RPMI7951 (cell line): Measurements from ENCODE around the gene PIRT. TPM values are rescaled to one million over a fixed set of nuclear protein-coding genes. Genes with fewer than 3 reads are reported as not detected.

Experiments
- DNase-seq: peaks from one replicate; pipeline ENCODE4 v3.0.0-alpha.2; 2012; ENCODE audit warnings: low read depth
- total RNA-seq: library from RNA; depleted of rRNA; stranded (reverse); fragments of >200 nt; shearing (Covaris generic); gene quantifications from 2 replicates; pipeline ENCODE4 v1.2.3, GENCODE V29; 2014; rRNA removed

The PIRT gene
- total RNA-seq, 1 experiment from 2014 or later, result not detected

GRCh38 chr17:10789694-10790271 is 48.1 kb downstream of the PIRT start:
- DNase-seq, result no peak

- no peak for DNase-seq
Measured at GRCh38 chr17:10787306-10788045, 50.4 kb downstream of the PIRT start.

GRCh38 chr17:10785295-10785694 is 52.6 kb downstream of the PIRT start:
- DNase-seq, result no peak

DNA sequence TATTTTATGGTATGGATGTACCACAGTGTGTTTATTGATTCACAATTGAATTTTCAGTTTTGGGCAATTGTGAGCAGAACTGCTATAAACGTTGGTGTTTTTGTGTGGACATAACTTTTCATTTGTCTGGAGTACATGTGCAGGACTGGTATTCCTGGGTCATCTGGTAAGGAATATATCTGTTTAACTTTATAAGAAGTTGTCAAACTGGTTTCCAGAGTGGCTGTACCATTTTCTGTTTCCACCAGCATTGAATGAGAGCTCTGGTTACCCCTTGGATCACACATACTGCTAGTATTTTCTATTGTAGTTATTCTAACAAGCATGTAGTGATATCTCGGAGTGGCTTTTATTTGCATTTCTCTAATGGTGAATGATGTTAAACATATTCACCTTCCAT is 58.3 kb downstream of the PIRT start:
- no peak for DNase-seq

GRCh38 chr17:10777890-10778289 is 60.0 kb downstream of the PIRT start:
- no peak for DNase-seq

GRCh38 chr17:10777131-10777807 is 60.6 kb downstream of the PIRT start:
- DNase-seq, result no peak

DNA sequence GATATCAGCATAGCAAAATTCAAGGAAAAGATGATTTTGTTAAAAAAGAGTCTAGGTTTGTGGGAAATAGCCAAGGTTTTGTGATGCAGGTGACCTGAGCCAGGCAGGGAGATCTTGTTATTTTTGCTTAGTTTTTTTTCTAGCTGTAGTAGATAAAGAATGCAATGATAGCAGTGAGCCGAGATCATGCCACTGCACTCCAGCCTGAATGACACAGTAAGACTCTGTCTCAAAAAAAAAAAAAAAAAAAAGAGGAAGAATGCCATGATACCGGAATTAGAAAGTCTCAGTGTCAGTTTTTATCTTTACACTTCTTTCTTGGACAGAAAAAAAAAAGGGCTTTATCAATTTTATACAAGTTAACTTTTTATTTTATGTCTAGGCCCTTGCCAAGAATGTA is 61.5 kb downstream of the PIRT start:
- no peak for DNase-seq

GRCh38 chr17:10775740-10776356 is 62.0 kb downstream of the PIRT start:
- no peak for DNase-seq

DNA sequence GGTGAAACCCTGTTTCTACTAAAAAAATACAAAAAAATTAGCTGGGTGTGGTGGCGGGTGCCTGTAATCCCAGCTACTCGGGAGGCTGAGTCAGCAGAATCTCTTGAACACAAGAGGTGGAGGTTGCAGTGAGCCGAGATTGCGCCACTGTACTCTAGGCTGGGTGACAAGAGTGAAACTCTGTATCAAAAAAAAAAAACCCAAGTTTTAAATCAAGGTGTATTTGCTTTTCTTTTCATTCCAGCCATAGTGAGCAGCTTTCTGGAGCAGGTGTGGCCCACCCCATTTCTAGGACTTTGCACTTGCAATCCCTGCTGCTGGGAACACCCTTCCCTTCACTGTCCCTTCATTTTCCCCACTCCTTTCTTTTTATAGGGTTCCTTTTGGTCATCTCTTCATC is 62.8 kb downstream of the PIRT start:
- DNase-seq, result no peak

- no peak for DNase-seq
Measured at GRCh38 chr17:10773391-10773790, 64.5 kb downstream of the PIRT start.

Other genes starting within 250 kb of the PIRT start
- gene MYH3, start 180.8 kb downstream of the PIRT start, total RNA-seq, result 0.12 and 3.8 TPM in 2 replicates
- gene SCO1, start 140.6 kb downstream of the PIRT start, total RNA-seq, result 19.1 and 25.7 TPM in 2 replicates
- 6.0 and 8.9 TPM in 2 replicates for gene ADPRM, start 140.5 kb downstream of the PIRT start, total RNA-seq
- gene TMEM220, start 108.1 kb downstream of the PIRT start, total RNA-seq, result 0.98 and 4.2 TPM in 2 replicates
- not detected in 2 replicates for gene TMEM238L, start 34.0 kb downstream of the PIRT start, total RNA-seq